ENCODE results near the gene RPS3.

- no peak for TF ChIP-seq POLR2A (IDR thresholded peaks at IDR 0.05)
- peak; percentile 83 to 97 (median 93) for TF ChIP-seq CTCF (IDR thresholded peaks at IDR 0.05)
These were observed 46.1 kb downstream of the RPS3 start for GRCh38 chr11:75445315-75445953.
